Endothelial cell of umbilical vein (primary cell): ENCODE measurements around the gene NUCKS1. TPM values are rescaled to one million over a fixed set of nuclear protein-coding genes. Genes with fewer than 3 reads are reported as not detected.

Source experiments
- Bru-seq: library from RNA; stranded (reverse); fragments of 400-500 nt; gene quantifications from one replicate; lab custom pipeline; 2021; lab: Mats Ljungman, UMichigan
- BruChase-seq, 2 experiments: library from RNA; stranded (reverse); fragments of 400-500 nt; gene quantifications; one replicate each; lab custom pipeline; 2021; lab: Mats Ljungman, UMichigan
- BruUV-seq: library from RNA; stranded (reverse); fragments of 400-500 nt; replicated peaks from 2 replicates; lab custom pipeline; 2021; lab: Mats Ljungman, UMichigan
- CTCF ChIA-PET: fragments of 300-600, 350-600 bp; sonication (Branson Sonifier 250); formaldehyde crosslinking; loops from one replicate; lab custom pipeline; 2021; ENCODE audit warnings: antibody characterized with exemption, inconsistent platforms; lab: Charles Lee
- POLR2A ChIA-PET: fragments of 300-600, 350-600 bp; sonication (Branson Sonifier 250); formaldehyde crosslinking; loops from one replicate; lab custom pipeline; 2021; ENCODE audit warnings: antibody characterized with exemption, inconsistent platforms; lab: Charles Lee
- DNase-seq: peaks from one replicate; pipeline ENCODE4 v3.0.0-alpha.2; 2011; ENCODE audit warnings: low read depth, low spot score
- FAIRE-seq: peaks from 2 replicates; lab custom pipeline; 2011; peaks lifted over from hg19 to GRCh38; lab: Jason Lieb, UNC
- H2AFZ ChIP-seq: 2 replicates; pipeline ENCODE4 v1.6.0; 2012; ENCODE audit warnings: low read depth, low read length, control low read depth, inconsistent platforms
- H3K27ac ChIP-seq: 2 replicates; pipeline ENCODE4 v1.5.1; 2011; ENCODE audit warnings: low read depth, mild to moderate bottlenecking, control low read depth, low read length, moderate library complexity; ENCODE audit not compliant: insufficient read depth
- H3K27me3 ChIP-seq, 2 experiments: 2 replicates each; pipeline versions ENCODE4 v1.6.0 to v1.6.1; 2011; ENCODE audit warnings: low read length in 2 of 2, mixed read lengths in 1 of 2; ENCODE audit not compliant: control insufficient read depth in 2 of 2, insufficient read depth in 2 of 2
- H3K36me3 ChIP-seq, 2 experiments: 2 replicates in 1 of 2; 3 replicates in 1 of 2; pipeline ENCODE4 v1.5.1; 2011; ENCODE audit warnings: low read length in 2 of 2, mild to moderate bottlenecking in 1 of 2, moderate library complexity in 1 of 2; ENCODE audit not compliant: control insufficient read depth in 2 of 2, insufficient read depth in 2 of 2; ENCODE audit errors: extremely low read depth in 1 of 2
- H3K4me1 ChIP-seq: 3 replicates; pipeline ENCODE4 v1.5.1; 2011; ENCODE audit warnings: mild to moderate bottlenecking, low read length; ENCODE audit not compliant: control insufficient read depth, insufficient read depth; ENCODE audit errors: extremely low read depth
- H3K4me2 ChIP-seq: 2 replicates; pipeline ENCODE4 v1.6.1; 2011; ENCODE audit warnings: low read length, control low read depth, mixed read lengths; ENCODE audit not compliant: insufficient read depth
- H3K4me3 ChIP-seq, 3 experiments: fragments of 200-600 bp in 1 of 3; sonication (generic), shearing (Covaris generic) in 1 of 3; replicated peaks in 1 of 3; 2 replicates each; pipeline ENCODE4 v1.5.1; 2011 to 2016; ENCODE audit warnings: control low read depth in 3 of 3, low read length in 3 of 3, mild to moderate bottlenecking in 2 of 3, inconsistent platforms in 1 of 3, low read depth in 1 of 3, moderate library complexity in 1 of 3; ENCODE audit not compliant: insufficient read depth in 1 of 3
- H3K79me2 ChIP-seq: 2 replicates; pipeline ENCODE4 v1.6.0; 2012; ENCODE audit warnings: low read length, inconsistent platforms; ENCODE audit not compliant: control insufficient read depth, insufficient read depth
- H3K9ac ChIP-seq: replicated peaks from 2 replicates; pipeline ENCODE3; 2011; ENCODE audit warnings: low read length, control low read depth; ENCODE audit not compliant: insufficient read depth; ENCODE audit errors: extremely low read depth
- H3K9me1 ChIP-seq: replicated peaks from 3 replicates; pipeline ENCODE4 v1.6.0; 2011; ENCODE audit warnings: mild to moderate bottlenecking, low read length; ENCODE audit not compliant: control insufficient read depth, insufficient read depth; ENCODE audit errors: extremely low read depth
- H3K9me3 ChIP-seq: replicated peaks from 2 replicates; pipeline ENCODE4 v1.5.1; 2012; ENCODE audit warnings: low read length, inconsistent platforms; ENCODE audit not compliant: control insufficient read depth, insufficient read depth
- H4K20me1 ChIP-seq: replicated peaks from 2 replicates; pipeline ENCODE3; 2011; ENCODE audit warnings: mild to moderate bottlenecking, low read length; ENCODE audit not compliant: control insufficient read depth, insufficient read depth; ENCODE audit errors: extremely low read depth
- CTCF ChIP-seq, 2 donors: IDR thresholded peaks; 1 replicate in 1 of 2; 2 replicates in 1 of 2; pipeline ENCODE4 v1.5.1; 2011; ENCODE audit warnings: low read length in 2 of 2, mild to moderate bottlenecking in 2 of 2, moderate library complexity in 2 of 2, control low read depth in 1 of 2, inconsistent platforms in 1 of 2, low read depth in 1 of 2; ENCODE audit not compliant: insufficient read depth in 1 of 2; ENCODE audit errors: extremely low read depth in 1 of 2
- EZH2 ChIP-seq: IDR thresholded peaks from 2 replicates; pipeline ENCODE4 v1.6.1; 2012; ENCODE audit warnings: borderline replicate concordance, low read depth, mild to moderate bottlenecking, moderate library complexity, low read length, inconsistent platforms; ENCODE audit not compliant: severe bottlenecking
- FOS ChIP-seq: IDR thresholded peaks from 2 replicates; pipeline ENCODE4 v1.6.1; 2011; ENCODE audit warnings: mild to moderate bottlenecking, low read length, moderate library complexity, borderline replicate concordance; ENCODE audit not compliant: insufficient read depth
- GATA2 ChIP-seq: IDR thresholded peaks from 2 replicates; pipeline ENCODE4 v1.7.0; 2011; ENCODE audit warnings: low read depth, mild to moderate bottlenecking, moderate library complexity, mixed read lengths, low read length; ENCODE audit not compliant: insufficient read length, insufficient read depth
- JUN ChIP-seq: IDR thresholded peaks from 2 replicates; pipeline ENCODE4 v1.6.1; 2011; ENCODE audit warnings: borderline replicate concordance, low read depth; ENCODE audit not compliant: insufficient read length, insufficient read depth
- MAX ChIP-seq: IDR thresholded peaks from 2 replicates; pipeline ENCODE4 v1.6.1; 2011; ENCODE audit not compliant: insufficient read depth, insufficient read length
- MYC ChIP-seq: IDR thresholded peaks from one replicate; pipeline ENCODE4 v1.6.1; 2011; ENCODE audit warnings: mild to moderate bottlenecking, low read depth, low read length
- POLR2A ChIP-seq: IDR thresholded peaks from 2 replicates; pipeline ENCODE4 v1.6.1; 2012; ENCODE audit warnings: low read depth, mild to moderate bottlenecking, control low read depth, low read length
- POLR2AphosphoS5 ChIP-seq: IDR thresholded peaks from 2 replicates; pipeline ENCODE4 v1.6.1; 2012; ENCODE audit warnings: low read depth, mild to moderate bottlenecking, control low read depth, low read length, moderate library complexity; ENCODE audit not compliant: insufficient read depth
- dilution Hi-C: fragments of 300-500 bp; cut with MboI; formaldehyde crosslinking; loops from one replicate; pipeline ENCODE4 v1.15.0; 2019; ENCODE audit warnings: low sequenced_read_pairs; ENCODE audit not compliant: extremely low pct_ligation_motif_present
- intact Hi-C: fragments of 100-400 bp; cut with micrococcal nuclease; formaldehyde crosslinking; loops from one replicate; pipeline ENCODE4 v1.10.0; 2022
- long read RNA-seq: library from polyadenylated mRNA; stranded (forward); transcript quantifications from one replicate; pipeline ENCODE4 v2.0.0, GENCODE V29; 2021
- polyA minus RNA-seq, 3 experiments: library from RNA; depleted of rRNA, polyadenylated mRNA; stranded (reverse); fragments of >200 nt; gene quantifications; 1 replicate in 1 of 3; 2 replicates in 2 of 3; pipeline ENCODE4 v1.2.3, GENCODE V29; 2011
- polyA plus RNA-seq, 4 experiments: library from polyadenylated mRNA; depleted of rRNA in 3 of 4; stranded (reverse) in 3 of 4; unstranded in 1 of 4; fragments of >200 nt; gene quantifications; 2 replicates each; pipeline versions ENCODE4 v1.2.1 to v1.2.3, GENCODE V29; 2011 to 2012; ENCODE audit warnings: missing spikeins in 1 of 4
- total RNA-seq: library from RNA; stranded (reverse); gene quantifications from 2 replicates; pipeline ENCODE4 v1.2.3, GENCODE V29; 2021

NUCKS1 gene
- total RNA-seq: 282 and 288 TPM in 2 replicates
- polyA plus RNA-seq: 40.2 and 53.7 TPM in 2 replicates
- polyA plus RNA-seq (2011; cell fraction: cytosol; rRNA removed): 46.4 and 48.7 TPM in 2 replicates
- polyA plus RNA-seq (2011; cell fraction: nucleus; rRNA removed): 24.7 and 36.7 TPM in 2 replicates
- 57.5 and 91.8 TPM in 2 replicates for polyA plus RNA-seq (2012)
- 167 and 205 TPM in 2 replicates for polyA minus RNA-seq
- polyA minus RNA-seq (2011; cell fraction: cytosol; rRNA and poly(A)+ RNA removed): 89.5 TPM
- 48.1 and 82.6 TPM in 2 replicates for polyA minus RNA-seq (2011; cell fraction: nucleus; rRNA and poly(A)+ RNA removed)
- Bru-seq, nascent RNA: percentile 98 among the genes with signal in this experiment
- percentile 99 among the genes with signal in this experiment for BruChase-seq, experiment 1, labeled RNA remaining after a 6-hour chase
- percentile 97 among the genes with signal in this experiment for BruChase-seq, experiment 2, labeled RNA remaining after a 2-hour chase
- long read RNA-seq, full-length matches to known transcripts: 2 of 96 reads
- long read RNA-seq, partial matches to known transcripts: 6 of 96 reads
- long read RNA-seq, other reads (novel, unspliced or antisense): 88 of 96 reads

GRCh38 chr1:205750138-205751035 lies at the start of gene NUCKS1:
NUCKS1 (minus strand) TSS chr1:205750182; CDS start chr1:205749973, 209 bp downstream.
- H3K36me3 ChIP-seq: no peaks in the 10 kb centered on the region
- ChIA-PET CTCF (interaction anchor here (2.5 kb wide), 1 partner anchor 92 kb away, joined by 12 read pairs; no protein-coding TSS in a partner anchor), POLR2A (no interaction called here)
- H3K27me3 ChIP-seq: peaks cover 8 to 14% of the 10 kb centered on the region in 2 experiments
- FAIRE-seq: peak; percentile 97
- H3K79me2 ChIP-seq: peaks cover 41% of the 10 kb centered on the region
- peak; percentile 98 for DNase-seq
- peak within 1 kb of the TSS; percentile 97 for H3K27ac ChIP-seq
- dilution Hi-C loops: no loop called here
- no peaks in the 10 kb centered on the region for H3K9me3 ChIP-seq
- H3K9ac ChIP-seq: peak within 1 kb of the TSS; percentile 91
- intact Hi-C loops: loop anchor here (1.0 kb wide), 2 partner anchors 25 to 63 kb away; partner anchors contain the start of genes RAB29 and SLC41A1
- peak within 1 kb of the TSS; percentile 64 to 86 (median 77) for H3K4me3 ChIP-seq
- TSS peak; percentile 57 for BruUV-seq
- H3K9me1 ChIP-seq: no peaks in the 10 kb centered on the region
- no peaks in the 10 kb centered on the region for H4K20me1 ChIP-seq
- TF ChIP-seq FOS (no peak), CTCF (IDR thresholded peaks at IDR 0.05; ENCODE audit: extremely low read depth in 1 of 2, insufficient read depth in 1 of 2, low read depth in 1 of 2, low read length in 2 of 2) (no peak), EZH2 (no peak), MAX (no peak), POLR2A (no peak), GATA2 (no peak), POLR2AphosphoS5 (no peak), MYC (no peak), JUN (no peak)
- H3K4me2 ChIP-seq: peak within 1 kb of the TSS; percentile 96
- H2AFZ ChIP-seq: peak within 1 kb of the TSS; percentile 75
- peaks cover 28% of the 10 kb centered on the region for H3K4me1 ChIP-seq
